Glutamatergic neuron (in vitro differentiated cells): ENCODE results near the gene PCAT7. TPM values are rescaled to one million over a fixed set of nuclear protein-coding genes. Genes with fewer than 3 reads are reported as not detected.

Experiments
- DNase-seq: peaks from one replicate; pipeline ENCODE4 v3.0.0; 2022
- H3K27ac Mint-ChIP-seq: one replicate; pipeline ENCODE4 v1.8.0; 2020; ENCODE audit warnings: mild to moderate bottlenecking, mixed read lengths, inconsistent platforms; ENCODE audit not compliant: unreplicated experiment
- H3K27me3 Mint-ChIP-seq: one replicate; pipeline ENCODE4 v1.8.0; 2020; ENCODE audit warnings: mild to moderate bottlenecking, moderate library complexity, mixed read lengths, inconsistent platforms; ENCODE audit not compliant: unreplicated experiment
- H3K36me3 Mint-ChIP-seq: one replicate; pipeline ENCODE4 v1.8.0; 2020; ENCODE audit warnings: mild to moderate bottlenecking, mixed read lengths, inconsistent platforms; ENCODE audit not compliant: unreplicated experiment
- H3K4me1 Mint-ChIP-seq: one replicate; pipeline ENCODE4 v1.8.0; 2020; ENCODE audit warnings: mild to moderate bottlenecking, low read depth, mixed read lengths, inconsistent platforms; ENCODE audit not compliant: unreplicated experiment
- H3K4me3 Mint-ChIP-seq: one replicate; pipeline ENCODE4 v1.8.0; 2020; ENCODE audit warnings: mild to moderate bottlenecking, mixed read lengths, inconsistent platforms; ENCODE audit not compliant: unreplicated experiment
- H3K9me3 Mint-ChIP-seq: one replicate; pipeline ENCODE4 v1.8.0; 2020; ENCODE audit warnings: mild to moderate bottlenecking, moderate library complexity, mixed read lengths, inconsistent platforms; ENCODE audit not compliant: unreplicated experiment
- total RNA-seq: library from RNA; stranded (reverse); fragmentation: NEBNext Ultra II Directional; extraction: Animal tissue kit (Norgen Biotek cat#: 25700); gene quantifications from one replicate; pipeline ENCODE4 v1.2.1, GENCODE V29; 2021; ENCODE audit not compliant: unreplicated experiment
- TF ChIP-seq, protein P1 (sequence below): fragments of 200-600 bp; sonication (generic); IDR thresholded peaks from one replicate; pipeline ENCODE4 v1.5.0; 2021; ENCODE audit not compliant: partially characterized antibody, unreplicated experiment

PCAT7 gene
- total RNA-seq, 1 donor from 2014 or later, result 16.4 TPM

GRCh38 chr9:94514722-94515121 lies 40.2 kb upstream of the PCAT7 start:
- Mint-ChIP-seq H3K36me3 (no peaks in the 10 kb centered on the region), H3K4me3 (no peak overlapping the region), H3K27me3 (peaks cover 3% of the 10 kb centered on the region), H3K4me1 (peaks cover 4% of the 10 kb centered on the region), H3K9me3 (no peaks in the 10 kb centered on the region), H3K27ac (no peak overlapping the region)
- TF ChIP-seq, protein P1, sequence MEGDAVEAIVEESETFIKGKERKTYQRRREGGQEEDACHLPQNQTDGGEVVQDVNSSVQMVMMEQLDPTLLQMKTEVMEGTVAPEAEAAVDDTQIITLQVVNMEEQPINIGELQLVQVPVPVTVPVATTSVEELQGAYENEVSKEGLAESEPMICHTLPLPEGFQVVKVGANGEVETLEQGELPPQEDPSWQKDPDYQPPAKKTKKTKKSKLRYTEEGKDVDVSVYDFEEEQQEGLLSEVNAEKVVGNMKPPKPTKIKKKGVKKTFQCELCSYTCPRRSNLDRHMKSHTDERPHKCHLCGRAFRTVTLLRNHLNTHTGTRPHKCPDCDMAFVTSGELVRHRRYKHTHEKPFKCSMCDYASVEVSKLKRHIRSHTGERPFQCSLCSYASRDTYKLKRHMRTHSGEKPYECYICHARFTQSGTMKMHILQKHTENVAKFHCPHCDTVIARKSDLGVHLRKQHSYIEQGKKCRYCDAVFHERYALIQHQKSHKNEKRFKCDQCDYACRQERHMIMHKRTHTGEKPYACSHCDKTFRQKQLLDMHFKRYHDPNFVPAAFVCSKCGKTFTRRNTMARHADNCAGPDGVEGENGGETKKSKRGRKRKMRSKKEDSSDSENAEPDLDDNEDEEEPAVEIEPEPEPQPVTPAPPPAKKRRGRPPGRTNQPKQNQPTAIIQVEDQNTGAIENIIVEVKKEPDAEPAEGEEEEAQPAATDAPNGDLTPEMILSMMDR, result no peak
- no peak for DNase-seq

DNA sequence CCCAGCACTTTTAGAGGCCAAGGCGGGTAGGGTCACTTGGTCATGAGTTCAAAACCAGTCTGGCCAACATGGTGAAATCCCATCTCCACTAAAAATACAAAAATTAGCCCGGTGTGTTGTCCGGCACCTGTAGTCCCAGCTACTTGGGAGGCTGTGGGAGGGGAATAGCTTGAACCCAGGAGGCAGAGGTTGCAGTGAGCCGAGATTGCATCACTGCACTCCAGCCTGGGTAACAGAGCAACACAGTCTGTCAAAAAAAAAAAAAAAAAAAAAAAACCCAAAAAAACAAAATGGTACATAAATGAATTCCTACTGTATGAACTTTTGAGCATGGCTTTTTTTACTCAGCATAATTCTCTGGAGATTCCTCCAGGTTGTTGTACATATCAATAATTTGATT lies 37.6 kb upstream of the PCAT7 start:
- no peaks in the 10 kb centered on the region for H3K36me3 Mint-ChIP-seq
- DNase-seq, result no peak
- H3K4me3 Mint-ChIP-seq, result no peak overlapping the region
- no peaks in the 10 kb centered on the region for H3K9me3 Mint-ChIP-seq
- TF ChIP-seq, protein P1, result no peak
- H3K27me3 Mint-ChIP-seq, result peaks cover 2% of the 10 kb centered on the region
- peaks cover under 1% of the 10 kb centered on the region for H3K4me1 Mint-ChIP-seq
- H3K27ac Mint-ChIP-seq, result no peak overlapping the region

- Mint-ChIP-seq H3K9me3 (no peaks in the 10 kb centered on the region), H3K27ac (no peak overlapping the region), H3K36me3 (no peaks in the 10 kb centered on the region), H3K4me3 (no peak overlapping the region), H3K4me1 (no peaks in the 10 kb centered on the region), H3K27me3 (no peaks in the 10 kb centered on the region)
- TF ChIP-seq, protein P1, result no peak
- DNase-seq, result no peak
These were observed 29.4 kb upstream of the PCAT7 start for GRCh38 chr9:94525396-94526035.

- H3K27ac Mint-ChIP-seq, result no peak overlapping the region
- H3K4me1 Mint-ChIP-seq, result no peaks in the 10 kb centered on the region
- no peak overlapping the region for H3K4me3 Mint-ChIP-seq
- no peak for DNase-seq
- no peaks in the 10 kb centered on the region for H3K9me3 Mint-ChIP-seq
- H3K36me3 Mint-ChIP-seq, result no peaks in the 10 kb centered on the region
- no peaks in the 10 kb centered on the region for H3K27me3 Mint-ChIP-seq
- TF ChIP-seq, protein P1, result no peak
These were observed 28.6 kb upstream of the PCAT7 start for GRCh38 chr9:94526271-94526670.

DNA sequence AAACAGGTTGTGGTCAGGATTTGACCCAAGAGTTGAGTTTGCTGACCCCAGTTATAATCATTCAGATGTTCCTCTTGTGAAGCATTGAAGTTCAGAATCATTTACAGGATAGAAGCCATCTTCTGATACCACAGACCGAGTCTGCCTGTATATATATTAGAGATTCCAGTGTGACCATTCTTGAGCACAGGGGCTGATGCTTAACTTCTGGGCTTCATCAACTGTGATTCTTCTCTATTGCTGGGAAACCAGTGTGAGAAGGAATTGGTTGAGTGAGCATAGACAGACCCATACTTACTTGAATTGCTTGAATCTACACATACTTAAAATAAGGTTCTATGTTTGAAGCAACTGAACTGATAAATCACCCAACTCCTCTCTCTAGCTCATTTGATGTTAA lies 27.9 kb upstream of the PCAT7 start:
- Mint-ChIP-seq H3K27me3 (no peaks in the 10 kb centered on the region), H3K36me3 (no peaks in the 10 kb centered on the region), H3K4me3 (no peak overlapping the region), H3K9me3 (no peaks in the 10 kb centered on the region), H3K27ac (no peak overlapping the region), H3K4me1 (no peaks in the 10 kb centered on the region)
- TF ChIP-seq, protein P1, result no peak
- no peak for DNase-seq
